GM21576 (cell line): ENCODE data around the gene DPPA3.
"Not testable (repeated sequence)": the region's sequence is repeated elsewhere in the genome, so short reads cannot be mapped to it uniquely, and the experiment has no call there.

Experiments
- ATAC-seq: cut with Tn5 transposase; IDR thresholded peaks from one replicate; pipeline ENCODE4 v1.9.1; 2021; ENCODE audit warnings: mild to moderate bottlenecking, moderate library complexity; ENCODE audit not compliant: unreplicated experiment

The DPPA3 gene

DNA sequence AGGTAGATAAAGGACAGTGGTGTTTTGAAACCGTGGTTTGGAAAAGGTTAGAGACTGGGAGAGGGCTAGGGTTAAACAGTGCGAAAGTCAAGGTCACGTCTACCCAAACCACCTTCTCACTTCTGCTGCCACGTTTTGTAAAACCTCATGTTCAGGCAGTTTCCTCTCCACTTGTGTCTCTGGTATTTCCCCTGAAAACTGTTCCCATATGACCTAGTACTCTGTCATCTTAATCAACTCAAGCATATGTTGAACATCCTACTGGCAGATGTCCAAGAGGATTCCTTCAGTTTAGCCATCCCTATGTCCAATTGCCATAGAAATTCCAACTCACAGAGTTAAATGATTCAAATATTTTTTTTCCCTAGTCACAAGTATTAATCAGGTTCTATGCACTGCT lies 18.5 kb downstream of the DPPA3 start:
- no peak for ATAC-seq

- ATAC-seq, result not testable (repeated sequence)
Measured at GRCh38 chr12:7730984-7731383, 19.8 kb downstream of the DPPA3 start.

GRCh38 chr12:7731486-7731885 lies 20.3 kb downstream of the DPPA3 start:
- no peak for ATAC-seq

GRCh38 chr12:7732993-7733392 lies 21.8 kb downstream of the DPPA3 start:
- no peak for ATAC-seq

- no peak for ATAC-seq
Measured at GRCh38 chr12:7747246-7747645, 36.0 kb downstream of the DPPA3 start, which contains the start of gene CLEC4C. CLEC4C (minus strand) TSS chr12:7747375; CDS start chr12:7747348, 27 bp downstream.

DNA sequence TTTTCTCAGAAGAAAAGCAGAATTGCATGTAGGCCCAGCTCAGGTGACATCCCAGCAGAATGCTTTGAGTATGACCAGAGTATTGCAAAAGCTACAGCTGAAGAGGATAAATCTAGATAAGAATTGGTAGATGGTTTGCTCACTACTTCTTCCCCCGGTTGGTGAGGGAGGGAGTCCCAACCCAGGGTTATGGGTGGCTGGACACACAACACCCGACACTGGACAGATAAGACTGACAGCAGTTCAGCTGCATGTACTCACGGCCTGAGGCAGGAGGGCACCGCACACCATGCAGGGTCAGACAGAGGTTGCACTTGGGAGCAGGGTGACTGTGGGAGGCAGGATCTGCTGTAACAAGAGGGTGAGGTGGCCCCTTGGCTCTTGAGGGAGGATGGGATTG lies 37.6 kb downstream of the DPPA3 start:
- ATAC-seq, result no peak

- ATAC-seq, result no peak
Measured at GRCh38 chr12:7749442-7749841, 38.2 kb downstream of the DPPA3 start.

DNA sequence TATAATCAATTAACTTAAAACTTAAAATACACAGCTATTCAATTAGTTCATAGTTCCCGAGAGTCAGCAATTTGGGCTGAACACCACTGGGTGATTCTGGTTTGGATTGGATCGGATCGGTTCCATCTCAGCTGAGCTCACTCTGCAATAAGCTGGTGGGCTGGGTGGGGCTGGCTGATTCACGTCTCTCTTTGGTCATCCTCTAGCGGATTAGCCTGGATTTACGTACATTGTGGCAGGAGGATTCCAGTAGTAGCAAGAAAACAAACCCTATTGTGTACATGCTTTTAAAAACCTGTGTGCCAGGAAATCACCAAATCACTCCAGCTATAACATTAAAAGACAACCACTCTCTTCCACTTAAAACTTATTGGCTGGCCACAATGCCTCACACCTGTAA lies 39.1 kb downstream of the DPPA3 start:
- ATAC-seq, result no peak

DNA sequence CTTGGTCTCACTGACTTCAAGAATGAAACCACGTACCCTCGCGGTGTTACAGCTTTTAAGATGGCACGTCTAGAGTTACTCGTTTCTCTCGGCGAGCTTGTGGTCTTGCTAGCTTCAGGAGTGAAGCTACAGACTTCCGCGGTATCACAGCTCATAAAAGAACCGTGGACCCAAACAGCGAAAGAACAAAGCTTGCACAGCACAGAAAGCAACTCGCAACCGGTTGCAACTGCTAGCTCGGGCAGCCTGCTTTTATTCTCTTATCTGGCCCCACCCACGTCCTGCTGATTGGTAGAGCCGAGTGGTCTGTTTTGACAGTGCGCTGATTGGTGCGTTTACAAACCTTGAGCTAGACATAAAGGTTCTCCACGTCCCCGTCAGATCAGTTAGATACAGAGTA lies 40.2 kb downstream of the DPPA3 start:
- no peak for ATAC-seq

GRCh38 chr12:7751941-7752922 lies 41.0 kb downstream of the DPPA3 start:
- ATAC-seq, result not testable (repeated sequence)

- not testable (repeated sequence) for ATAC-seq
Measured at GRCh38 chr12:7755668-7756067, 44.4 kb downstream of the DPPA3 start.

GRCh38 chr12:7756993-7757392 lies 45.8 kb downstream of the DPPA3 start:
- no peak for ATAC-seq

GRCh38 chr12:7758766-7759140 lies 47.5 kb downstream of the DPPA3 start:
- no peak for ATAC-seq
